ENCODE results near the gene CAPN1.

- TF ChIP-seq RFX5 (IDR thresholded peaks at IDR 0.05; ENCODE audit: low read length) (no peak), FOXJ3 (CRISPR knock-in tag; IDR thresholded peaks at IDR 0.05) (peak; percentile 47; the same call in 1 of the 2 replicates), CHD2 (IDR thresholded peaks at IDR 0.05; ENCODE audit: low read length, partially characterized antibody) (no peak), MEF2A (IDR thresholded peaks at IDR 0.05; ENCODE audit: borderline replicate concordance, low read depth) (no peak)
- TF ChIP-seq, protein P1, sequence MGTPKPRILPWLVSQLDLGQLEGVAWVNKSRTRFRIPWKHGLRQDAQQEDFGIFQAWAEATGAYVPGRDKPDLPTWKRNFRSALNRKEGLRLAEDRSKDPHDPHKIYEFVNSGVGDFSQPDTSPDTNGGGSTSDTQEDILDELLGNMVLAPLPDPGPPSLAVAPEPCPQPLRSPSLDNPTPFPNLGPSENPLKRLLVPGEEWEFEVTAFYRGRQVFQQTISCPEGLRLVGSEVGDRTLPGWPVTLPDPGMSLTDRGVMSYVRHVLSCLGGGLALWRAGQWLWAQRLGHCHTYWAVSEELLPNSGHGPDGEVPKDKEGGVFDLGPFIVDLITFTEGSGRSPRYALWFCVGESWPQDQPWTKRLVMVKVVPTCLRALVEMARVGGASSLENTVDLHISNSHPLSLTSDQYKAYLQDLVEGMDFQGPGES (IDR thresholded peaks at IDR 0.05; ENCODE audit: low read depth, low read length) = no peak
Measured at GRCh38 chr11:65180877-65181568, 705 bp upstream of the CAPN1 start.
